Vein endothelial cell (primary cell): Measurements from ENCODE around the gene MRPL53. TPM values are rescaled to one million over a fixed set of nuclear protein-coding genes. Genes with fewer than 3 reads are reported as not detected.

Experiments used
- total RNA-seq: library from RNA; depleted of rRNA; stranded (reverse); fragments of >200 nt; gene quantifications from 2 replicates; pipeline ENCODE4 v1.2.3, GENCODE V29; 2012

The MRPL53 gene
- 18.8 and 20.6 TPM in 2 replicates for total RNA-seq

DNA sequence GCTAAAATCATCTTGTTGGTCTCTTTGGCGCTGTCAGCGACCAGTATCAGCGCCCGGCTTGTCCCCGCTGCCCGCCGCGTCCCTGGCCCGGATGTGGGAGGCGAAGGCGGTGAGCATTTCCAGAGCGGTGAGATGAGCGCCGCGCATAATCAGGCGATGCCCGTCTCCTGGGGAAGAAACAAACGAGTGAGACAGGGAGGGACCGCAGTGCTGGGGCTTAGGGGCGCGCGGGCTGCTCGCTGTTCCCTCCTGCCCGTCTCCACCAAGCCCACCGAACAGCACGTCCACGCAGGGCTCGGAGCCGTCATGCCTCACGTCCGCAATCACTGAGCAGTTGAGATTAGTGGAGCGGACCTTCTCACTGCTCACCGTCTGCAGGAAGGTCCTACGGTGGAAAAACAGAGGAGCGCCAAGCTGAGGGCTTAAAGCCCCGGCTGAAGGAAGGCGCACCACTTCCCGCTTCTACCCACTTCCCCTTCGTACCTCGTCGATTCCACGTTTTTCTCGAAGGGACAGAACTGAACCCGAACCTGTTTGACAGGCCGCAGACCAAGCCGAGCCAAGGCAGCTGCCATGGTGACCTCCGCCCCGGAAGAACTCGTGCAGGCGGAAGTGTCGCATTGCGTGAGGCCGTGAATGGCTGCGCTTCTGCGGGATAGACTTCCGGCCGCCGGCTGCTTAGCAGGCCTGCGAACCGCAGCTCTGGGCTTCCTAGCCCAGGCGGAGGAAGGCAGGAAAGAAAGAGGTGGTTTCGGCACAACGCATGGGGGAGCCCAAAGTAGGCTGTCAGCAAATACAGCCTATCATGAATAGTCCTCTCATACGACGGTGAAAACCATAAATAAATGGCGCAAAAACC is at the start of gene MRPL53:
Gene MRPL53, minus strand, starts transcription at position 595 of the 859 bp plus-strand sequence. Its CDS starts 20 bp downstream, at position 575.

DNA sequence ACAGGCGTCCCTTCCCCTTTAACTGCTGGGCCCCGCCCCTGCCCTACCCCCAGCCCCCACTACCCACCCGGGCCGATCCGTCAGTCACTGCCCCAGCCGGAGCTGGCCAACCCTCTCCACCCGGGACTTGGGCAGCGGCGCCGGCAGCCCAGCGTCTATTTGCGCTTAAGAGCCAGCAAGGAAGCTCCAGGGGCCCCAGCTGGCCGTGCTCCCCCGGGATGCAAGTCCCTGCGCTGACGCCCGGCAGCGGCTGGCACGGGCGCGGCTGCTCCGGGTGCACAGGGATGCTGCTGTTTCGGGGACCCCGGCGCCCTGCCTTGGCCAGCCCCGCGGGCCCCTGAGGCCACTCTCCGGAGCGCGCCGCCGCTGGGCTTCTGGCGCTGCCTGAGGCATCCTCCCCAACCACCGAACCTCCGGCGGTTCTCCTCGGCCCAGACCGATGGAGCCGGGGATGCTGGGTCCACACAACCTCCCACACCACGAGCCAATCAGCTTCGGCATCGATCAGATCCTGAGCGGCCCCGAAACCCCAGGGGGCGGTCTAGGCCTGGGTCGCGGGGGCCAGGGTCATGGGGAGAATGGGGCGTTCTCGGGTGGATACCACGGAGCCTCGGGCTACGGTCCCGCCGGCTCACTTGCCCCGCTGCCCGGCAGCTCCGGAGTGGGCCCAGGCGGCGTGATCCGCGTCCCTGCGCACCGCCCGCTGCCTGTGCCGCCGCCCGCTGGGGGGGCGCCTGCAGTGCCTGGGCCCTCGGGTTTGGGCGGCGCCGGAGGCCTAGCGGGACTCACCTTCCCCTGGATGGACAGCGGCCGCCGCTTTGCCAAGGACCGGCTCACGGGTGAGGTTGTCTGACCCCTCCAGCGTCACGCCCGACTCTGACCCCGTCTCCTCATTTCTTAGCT is 42.1 kb upstream of the MRPL53 start, which contains the start of gene TLX2:
Gene TLX2, plus strand, starts transcription at position 83 of the 903 bp plus-strand sequence. Its CDS starts 357 bp downstream, at position 440.

DNA sequence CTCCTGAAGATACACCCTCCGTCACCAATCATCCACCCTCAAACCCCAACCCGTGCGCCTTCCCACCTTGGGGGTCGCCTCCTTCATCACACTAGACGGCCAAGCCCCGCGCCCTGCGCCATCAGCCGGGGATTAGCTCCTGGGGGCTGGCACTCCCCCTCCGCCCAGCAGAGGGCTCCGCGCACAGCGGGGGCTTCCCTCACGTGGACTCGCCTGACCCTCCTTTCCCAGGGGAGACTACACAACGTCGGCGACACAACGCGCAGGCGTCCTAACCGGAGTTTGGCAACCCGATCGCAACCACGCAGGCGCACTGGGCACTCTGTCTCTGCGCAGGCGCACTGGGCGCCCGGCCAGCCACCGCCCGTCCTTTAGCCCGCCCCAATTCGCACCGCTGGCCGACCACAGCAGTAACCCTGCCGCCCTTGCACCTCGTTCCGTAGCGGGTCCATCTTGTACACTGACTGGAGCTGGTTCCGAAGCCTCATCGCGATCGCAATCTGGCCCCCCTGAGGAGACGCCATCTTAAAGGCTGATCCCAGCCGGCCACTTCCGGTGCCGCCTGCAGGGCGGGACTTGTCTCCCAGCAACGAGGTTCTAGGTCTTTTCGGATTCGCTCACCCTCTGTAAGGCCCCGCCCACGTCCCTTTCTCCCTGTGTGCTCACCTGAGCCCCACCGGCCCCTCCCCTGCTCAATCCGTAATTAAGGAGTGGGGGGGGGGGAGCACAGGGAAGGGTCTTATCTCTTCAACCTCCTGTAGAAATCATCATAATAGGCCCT is 34.9 kb upstream of the MRPL53 start, which contains the start of gene PCGF1:
Gene PCGF1, minus strand, starts transcription at position 551 of the 781 bp plus-strand sequence. Its CDS starts 27 bp downstream, at position 524.

DNA sequence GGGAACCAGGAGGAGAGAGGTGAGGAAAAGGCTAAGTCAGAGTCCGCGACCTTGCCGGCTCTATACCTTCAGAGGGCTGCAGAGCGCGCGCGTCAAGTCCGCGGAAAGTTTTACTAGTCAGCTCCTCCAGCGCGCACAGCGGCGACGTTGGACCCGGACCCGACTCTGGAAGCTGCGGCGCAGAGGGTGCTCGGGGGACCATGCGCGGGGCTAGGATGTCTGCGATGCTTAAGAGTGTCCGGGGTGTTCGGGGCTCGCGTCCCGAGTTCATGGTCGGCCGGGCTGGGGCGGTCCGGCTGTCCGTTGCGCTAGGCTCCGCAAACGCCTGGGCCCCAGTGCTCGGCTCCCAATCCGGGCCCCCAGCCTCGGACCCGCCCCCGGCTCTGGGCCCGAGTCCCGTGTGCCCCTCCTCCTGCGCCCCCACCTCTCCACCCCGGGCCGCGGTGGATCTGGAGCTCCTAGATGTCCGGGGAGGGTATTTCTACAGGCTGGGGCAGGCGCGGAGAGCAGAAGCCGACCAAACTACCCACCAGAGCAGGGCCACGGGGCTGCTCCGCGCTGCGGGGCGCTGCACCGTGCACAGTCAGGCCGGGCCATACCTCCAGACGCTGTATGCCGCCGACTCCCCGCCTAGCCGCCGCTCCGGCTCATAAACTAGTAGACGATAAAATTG is 26.9 kb upstream of the MRPL53 start, which contains the start of gene LBX2:
Gene LBX2, minus strand, starts transcription at position 337 of the 673 bp plus-strand sequence. Its CDS starts 66 bp downstream, at position 271.

DNA sequence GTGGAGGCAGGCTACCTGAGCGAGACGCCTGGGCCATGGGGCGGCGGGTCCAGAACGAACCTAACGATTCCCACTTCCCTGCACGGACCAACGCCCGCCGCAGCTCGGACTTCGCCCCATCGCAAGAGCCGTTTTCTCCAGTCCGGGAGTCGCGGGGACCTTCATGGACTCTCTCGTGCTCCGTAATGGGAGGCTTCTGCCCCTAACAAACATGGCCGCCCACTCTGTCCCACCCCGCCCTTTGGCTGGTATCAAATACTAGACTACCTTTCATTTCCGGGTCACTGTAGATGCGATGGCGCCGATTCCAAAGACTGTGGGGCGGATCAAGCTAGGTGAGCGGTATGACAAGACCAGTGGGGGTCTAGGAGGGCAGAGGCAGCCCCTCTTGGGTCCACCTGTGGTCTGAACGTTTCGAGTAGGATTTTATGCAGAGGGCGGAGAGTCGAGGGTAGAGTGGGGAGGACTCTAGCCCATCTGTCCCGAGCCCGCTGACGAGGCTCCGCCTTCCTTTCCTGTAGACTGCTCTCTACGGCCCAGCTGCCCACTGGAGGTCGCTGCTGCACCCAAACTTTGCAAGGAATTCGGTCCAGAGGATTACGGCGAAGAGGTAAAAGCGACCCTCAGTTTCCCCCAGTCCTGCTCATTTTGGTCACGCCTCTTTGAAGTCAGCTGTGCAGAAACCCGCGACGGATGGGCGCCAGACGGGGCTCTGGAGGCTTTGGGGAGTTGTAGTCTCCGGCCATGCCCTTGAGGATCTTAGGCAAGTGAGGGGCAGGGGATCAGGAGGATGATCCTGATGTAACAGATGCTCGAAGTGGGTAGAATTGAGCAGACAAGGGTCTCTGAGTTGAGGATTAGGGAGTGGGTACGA is 10.6 kb upstream of the MRPL53 start, which contains the start of the genes CCDC142 and TTC31:
Gene CCDC142, minus strand, starts transcription at position 198 of the 874 bp plus-strand sequence. Its CDS starts 161 bp downstream, at position 37.
Gene TTC31, plus strand, starts transcription at position 281 of the 874 bp plus-strand sequence. Its CDS starts 15 bp downstream, at position 296.

DNA sequence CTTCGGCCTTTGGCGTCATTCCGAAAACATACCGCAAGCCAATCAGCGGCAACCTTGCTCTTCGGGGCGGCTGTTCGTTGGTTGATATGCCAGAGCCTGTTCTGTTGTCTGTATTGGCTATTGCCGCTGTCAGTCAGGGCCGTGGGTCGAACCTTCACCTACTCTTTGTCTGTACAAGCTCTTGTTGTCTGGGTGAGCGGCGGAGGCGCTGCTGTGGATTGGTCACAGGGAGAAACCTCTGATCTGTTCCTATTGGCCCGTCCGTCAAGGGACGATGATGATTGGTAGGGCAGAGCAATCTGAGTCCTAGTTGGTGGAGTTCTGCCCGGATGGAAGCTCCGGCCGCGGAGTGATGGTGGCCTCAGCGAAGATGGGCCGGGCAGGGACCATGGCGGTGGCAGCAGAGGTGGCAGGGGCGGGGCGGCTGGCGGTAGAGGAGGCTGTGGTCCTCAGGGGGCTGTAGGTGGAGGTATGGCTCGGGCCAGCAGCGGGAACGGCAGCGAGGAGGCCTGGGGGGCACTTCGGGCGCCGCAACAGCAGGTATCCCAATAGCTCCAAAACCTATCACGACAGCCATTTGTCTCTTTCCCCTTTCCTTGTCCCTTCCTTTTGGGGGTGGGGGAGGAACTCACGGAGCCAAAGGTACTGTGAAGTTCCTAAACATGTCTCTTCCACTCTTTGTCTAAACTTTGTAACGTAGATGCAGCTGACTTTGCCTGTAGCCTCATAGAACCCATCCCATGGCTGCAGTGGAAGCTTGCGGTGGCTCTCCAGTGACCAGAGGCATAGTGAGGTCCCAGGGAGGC is 14.1 kb downstream of the MRPL53 start, which contains the start of gene WBP1:
Gene WBP1, plus strand, starts transcription at position 307 of the 806 bp plus-strand sequence. Its CDS starts 165 bp downstream, at position 472.

DNA sequence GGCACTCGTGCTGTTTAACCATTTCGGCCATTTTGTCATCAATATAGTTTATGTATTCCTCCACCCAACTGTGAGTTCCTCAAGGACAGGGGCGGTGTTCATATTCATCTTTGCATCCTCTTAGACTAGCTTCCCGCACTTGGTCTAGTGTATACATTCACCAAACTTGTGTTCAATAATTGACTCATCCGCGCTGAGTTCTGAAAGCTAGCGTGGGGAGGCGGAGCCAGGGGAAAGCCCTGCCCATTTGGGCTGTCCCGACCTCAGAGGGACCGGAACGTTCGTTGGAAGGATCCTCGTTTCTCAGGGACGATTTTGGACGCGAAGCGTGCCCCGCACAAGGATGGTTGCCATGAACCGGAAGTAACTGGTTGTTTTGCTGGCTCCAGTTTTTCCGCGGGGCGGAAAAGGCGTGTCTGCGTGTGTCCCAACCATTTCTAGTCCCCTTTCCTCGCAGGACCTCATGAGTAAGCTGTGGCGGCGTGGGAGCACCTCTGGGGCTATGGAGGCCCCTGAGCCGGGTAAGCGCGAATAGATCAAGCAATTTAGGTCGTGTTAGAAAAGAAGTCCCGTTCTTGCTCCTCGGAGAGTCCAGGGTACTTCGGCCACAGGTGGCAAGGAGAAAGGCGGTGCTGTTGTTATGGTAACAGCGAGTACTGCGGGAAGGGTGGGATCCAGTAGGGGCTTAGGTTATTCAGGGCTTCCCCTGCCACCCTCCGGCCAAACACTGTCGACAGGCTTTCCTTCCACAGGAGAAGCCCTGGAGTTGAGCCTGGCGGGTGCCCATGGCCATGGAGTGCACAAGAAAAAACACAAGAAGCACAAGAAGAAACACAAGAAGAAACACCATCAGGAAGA is 17.6 kb downstream of the MRPL53 start, which contains the start of gene INO80B:
Gene INO80B, plus strand, starts transcription at position 434 of the 858 bp plus-strand sequence. Its CDS starts 30 bp downstream, at position 464.

DNA sequence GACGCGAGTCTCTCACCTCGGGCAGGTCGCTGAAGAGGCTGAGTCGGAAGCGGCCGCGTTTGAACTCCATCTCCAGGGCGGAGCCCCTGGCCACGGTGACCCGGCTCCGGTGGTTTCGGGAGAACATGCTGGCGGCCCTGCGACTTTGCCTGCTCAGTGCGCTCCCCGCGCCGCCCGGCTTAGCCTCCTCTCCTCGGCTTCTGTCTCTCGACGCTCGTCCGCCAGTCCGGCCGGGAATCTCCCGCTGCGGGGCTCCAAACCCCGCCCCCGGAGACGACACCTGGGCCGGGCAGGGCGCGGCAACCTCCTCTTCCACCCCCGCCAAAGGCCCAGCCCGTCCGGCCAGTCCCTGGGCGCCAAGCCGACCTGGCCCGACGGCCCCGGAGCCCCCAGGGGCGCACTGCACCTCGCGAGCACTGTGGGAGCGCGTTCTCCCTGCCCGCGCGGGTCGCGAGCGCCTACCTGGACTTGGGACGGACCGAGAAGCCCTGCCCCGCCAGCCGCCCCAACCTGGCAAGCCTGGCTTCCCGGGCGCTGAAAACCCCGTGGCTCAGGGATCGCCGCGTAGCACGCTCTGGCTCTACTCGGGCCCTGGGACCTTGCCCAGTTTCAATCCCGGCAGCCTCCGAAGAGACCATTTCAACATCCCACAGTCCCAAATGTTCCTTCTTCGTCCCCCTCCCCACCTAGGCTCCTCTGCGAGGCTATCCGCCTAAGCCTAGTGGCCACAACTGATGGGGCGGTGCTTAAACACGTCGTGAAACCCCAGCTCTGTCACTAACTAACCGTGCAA is 30.6 kb downstream of the MRPL53 start, which contains the start of gene RTKN:
Gene RTKN, minus strand, starts transcription at position 248 of the 793 bp plus-strand sequence. Its CDS starts 121 bp downstream, at position 127.

Other genes starting within 250 kb of the MRPL53 start
- 0.65 and 1.1 TPM in 2 replicates for gene SLC4A5, start 129.3 kb downstream of the MRPL53 start, total RNA-seq
- 139 and 141 TPM in 2 replicates for gene DCTN1, start 92.4 kb downstream of the MRPL53 start, total RNA-seq
- gene C2orf81, start 51.1 kb downstream of the MRPL53 start, total RNA-seq: 0.19 TPM in 1 of 2 replicates, not detected in the other
- gene WDR54, start 51.0 kb downstream of the MRPL53 start, total RNA-seq: 32.2 and 36.9 TPM in 2 replicates
- 10.8 and 17.0 TPM in 2 replicates for gene RTKN, start 30.7 kb downstream of the MRPL53 start, total RNA-seq
- gene INO80B, start 17.6 kb downstream of the MRPL53 start, total RNA-seq: 9.5 and 10.5 TPM in 2 replicates
- 29.4 and 39.2 TPM in 2 replicates for gene WBP1, start 14.2 kb downstream of the MRPL53 start, total RNA-seq
- 57.5 and 69.2 TPM in 2 replicates for gene MOGS, start 7.3 kb downstream of the MRPL53 start, total RNA-seq
- gene CCDC142, start 10.3 kb upstream of the MRPL53 start, total RNA-seq: 19.5 and 22.9 TPM in 2 replicates
- gene TTC31, start 10.4 kb upstream of the MRPL53 start, total RNA-seq: 11.1 and 15.0 TPM in 2 replicates
- 2.9 and 3.8 TPM in 2 replicates for gene LBX2, start 26.9 kb upstream of the MRPL53 start, total RNA-seq
- gene PCGF1, start 35.0 kb upstream of the MRPL53 start, total RNA-seq: 13.3 and 14.0 TPM in 2 replicates
- not detected in 2 replicates for gene TLX2, start 41.8 kb upstream of the MRPL53 start, total RNA-seq
- gene DQX1, start 53.6 kb upstream of the MRPL53 start, total RNA-seq: under 0.01 and 0.10 TPM in 2 replicates
- gene AUP1, start 57.0 kb upstream of the MRPL53 start, total RNA-seq: 96.4 and 116 TPM in 2 replicates
- gene HTRA2, start 57.3 kb upstream of the MRPL53 start, total RNA-seq: 32.9 and 42.8 TPM in 2 replicates
- gene LOXL3, start 81.3 kb upstream of the MRPL53 start, total RNA-seq: 1.6 and 2.2 TPM in 2 replicates
- gene DOK1, start 82.0 kb upstream of the MRPL53 start, total RNA-seq: 11.5 and 14.7 TPM in 2 replicates
- not detected in 2 replicates for gene M1AP, start 175.7 kb upstream of the MRPL53 start, total RNA-seq
- gene SEMA4F, start 181.6 kb upstream of the MRPL53 start, total RNA-seq: 3.6 TPM in 2 replicates